Liver (tissue), 9 donors: Measurements from ENCODE around the gene LURAP1L. TPM values are rescaled to one million over a fixed set of nuclear protein-coding genes. Genes with fewer than 3 reads are reported as not detected.

Source experiments
- DNase-seq: peaks from one replicate; pipeline ENCODE4 v3.0.0-alpha.2; 2017; ENCODE audit warnings: low spot score
- H3K27ac ChIP-seq, 2 donors: one replicate each; pipeline ENCODE4 v1.7.0; 2013; ENCODE audit warnings: inconsistent platforms in 2 of 2, low read length in 2 of 2, control low read depth in 1 of 2, low read depth in 1 of 2, mild to moderate bottlenecking in 1 of 2
- H3K27me3 ChIP-seq, 4 donors: one replicate each; pipeline versions ENCODE4 v1.6.1 to v1.7.0; 2013; ENCODE audit warnings: low read length in 3 of 4, inconsistent platforms in 1 of 4, mild to moderate bottlenecking in 1 of 4, moderate library complexity in 1 of 4; ENCODE audit not compliant: control insufficient read depth in 4 of 4, insufficient read depth in 4 of 4
- H3K36me3 ChIP-seq, 4 donors: one replicate each; pipeline versions ENCODE4 v1.6.1 to v1.7.0; 2013; ENCODE audit warnings: low read length in 3 of 4, mild to moderate bottlenecking in 3 of 4, low read depth in 1 of 4, moderate library complexity in 1 of 4; ENCODE audit not compliant: control insufficient read depth in 4 of 4, insufficient read depth in 3 of 4
- H3K4me1 ChIP-seq, 4 donors: one replicate each; pipeline versions ENCODE4 v1.6.1 to v1.7.0; 2013; ENCODE audit warnings: low read length in 3 of 4, mild to moderate bottlenecking in 3 of 4, moderate library complexity in 1 of 4; ENCODE audit not compliant: control insufficient read depth in 4 of 4, insufficient read depth in 4 of 4
- H3K4me3 ChIP-seq, 3 donors: one replicate each; pipeline versions ENCODE4 v1.6.1 to v1.7.0; 2013; ENCODE audit warnings: low read length in 3 of 3, control low read depth in 1 of 3, low read depth in 1 of 3, mild to moderate bottlenecking in 1 of 3
- H3K9ac ChIP-seq, 2 donors: one replicate each; pipeline ENCODE4 v1.7.0; 2013; ENCODE audit warnings: low read length in 2 of 2, mild to moderate bottlenecking in 2 of 2, moderate library complexity in 2 of 2, control low read depth in 1 of 2, low read depth in 1 of 2
- H3K9me3 ChIP-seq, 4 donors: one replicate each; pipeline versions ENCODE4 v1.6.1 to v1.7.0; 2013; ENCODE audit warnings: low read length in 3 of 4; ENCODE audit not compliant: control insufficient read depth in 4 of 4
- CTCF ChIP-seq: fragments of 150-350 bp; IDR thresholded peaks from 2 replicates; pipeline ENCODE4 v1.5.1; 2017; ENCODE audit warnings: improper control_type of control experiment, low read depth, low read length; ENCODE audit not compliant: missing input control
- EGR1 ChIP-seq, 2 donors: IDR thresholded peaks; 2 replicates each; pipeline ENCODE4 v1.6.1; 2016 to 2018; ENCODE audit warnings: antibody characterized with exemption in 2 of 2, low read depth in 2 of 2
- FOXA1 ChIP-seq: IDR thresholded peaks from 2 replicates; pipeline ENCODE4 v1.6.1; 2016; ENCODE audit warnings: antibody characterized with exemption
- FOXA2 ChIP-seq: IDR thresholded peaks from 2 replicates; pipeline ENCODE4 v1.6.1; 2016; ENCODE audit warnings: antibody characterized with exemption
- GABPA ChIP-seq, 2 donors: IDR thresholded peaks in 1 of 2; conservative IDR thresholded peaks in 1 of 2; 2 replicates each; pipeline ENCODE4 v1.6.1; 2016; ENCODE audit warnings: antibody characterized with exemption in 2 of 2, mild to moderate bottlenecking in 1 of 2, moderate library complexity in 1 of 2
- HNF4A ChIP-seq, 2 donors: conservative IDR thresholded peaks; 2 replicates each; pipeline ENCODE4 v1.6.1; 2016; ENCODE audit warnings: antibody characterized with exemption in 2 of 2, mild to moderate bottlenecking in 2 of 2
- HNF4G ChIP-seq: IDR thresholded peaks from 2 replicates; pipeline ENCODE4 v1.6.1; 2016; ENCODE audit warnings: antibody characterized with exemption
- JUND ChIP-seq, 2 donors: IDR thresholded peaks; 2 replicates each; pipeline ENCODE4 v1.6.1; 2016; ENCODE audit warnings: antibody characterized with exemption in 2 of 2
- MAX ChIP-seq: IDR thresholded peaks from 2 replicates; pipeline ENCODE4 v1.6.1; 2016; ENCODE audit warnings: antibody characterized with exemption
- NR2F2 ChIP-seq: IDR thresholded peaks from 2 replicates; pipeline ENCODE4 v1.6.1; 2016; ENCODE audit warnings: antibody characterized with exemption
- RAD21 ChIP-seq, 2 donors: IDR thresholded peaks; 2 replicates each; pipeline ENCODE4 v1.6.1; 2016; ENCODE audit warnings: antibody characterized with exemption in 2 of 2, mild to moderate bottlenecking in 2 of 2
- RXRA ChIP-seq, 2 donors: IDR thresholded peaks; 2 replicates each; pipeline ENCODE4 v1.6.1; 2017 to 2018; ENCODE audit warnings: antibody characterized with exemption in 2 of 2, mild to moderate bottlenecking in 1 of 2
- SP1 ChIP-seq: IDR thresholded peaks from 2 replicates; pipeline ENCODE4 v1.6.1; 2018; ENCODE audit warnings: antibody characterized with exemption, mild to moderate bottlenecking
- TAF1 ChIP-seq: conservative IDR thresholded peaks from 2 replicates; pipeline ENCODE4 v1.6.1; 2016; ENCODE audit warnings: antibody characterized with exemption, mild to moderate bottlenecking
- YY1 ChIP-seq: IDR thresholded peaks from 2 replicates; pipeline ENCODE4 v1.6.1; 2016; ENCODE audit warnings: antibody characterized with exemption, mild to moderate bottlenecking
- ZBTB33 ChIP-seq: IDR thresholded peaks from 2 replicates; pipeline ENCODE4 v1.6.1; 2016; ENCODE audit warnings: antibody characterized with exemption
- WGBS: extraction: QIAGEN DNeasy Blood & Tissue Kit; methylation state at CpG from one replicate; pipeline ENCODE4 v1.1.7; 2013; 5-methylcytosine and 5-hydroxymethylcytosine counted together
- polyA plus RNA-seq, 2 donors: library from polyadenylated mRNA; stranded (reverse) in 1 of 2; unstranded in 1 of 2; fragments of 200-250 nt in 1 of 2; fragments of >200 nt in 1 of 2; fragmentation: Nextera tagmentation in 1 of 2; extraction: Ambion mirVana in 1 of 2; gene quantifications; one replicate each; pipeline versions ENCODE4 v1.2.1 to v1.2.3, GENCODE V29; 2013 to 2015
- total RNA-seq, 2 donors: library from RNA; depleted of rRNA; stranded (reverse); fragments of >200 nt; gene quantifications; one replicate each; pipeline ENCODE4 v1.2.3, GENCODE V29; 2014
- TF ChIP-seq, protein P1 (sequence below): IDR thresholded peaks from 2 replicates; pipeline ENCODE4 v1.6.1; 2016; ENCODE audit warnings: antibody characterized with exemption
- TF ChIP-seq, protein P2 (sequence below): IDR thresholded peaks from 2 replicates; pipeline ENCODE4 v1.6.1; 2016; ENCODE audit warnings: antibody characterized with exemption, mild to moderate bottlenecking
- donor health status: healthy.
- donor health status: healthy.
- donor health status: healthy.
- donor health status: healthy.
- donor health status: healthy.

The LURAP1L gene
- total and polyA plus RNA-seq, 4 donors = 4.2 to 18.6 (median 8.9) TPM

DNA sequence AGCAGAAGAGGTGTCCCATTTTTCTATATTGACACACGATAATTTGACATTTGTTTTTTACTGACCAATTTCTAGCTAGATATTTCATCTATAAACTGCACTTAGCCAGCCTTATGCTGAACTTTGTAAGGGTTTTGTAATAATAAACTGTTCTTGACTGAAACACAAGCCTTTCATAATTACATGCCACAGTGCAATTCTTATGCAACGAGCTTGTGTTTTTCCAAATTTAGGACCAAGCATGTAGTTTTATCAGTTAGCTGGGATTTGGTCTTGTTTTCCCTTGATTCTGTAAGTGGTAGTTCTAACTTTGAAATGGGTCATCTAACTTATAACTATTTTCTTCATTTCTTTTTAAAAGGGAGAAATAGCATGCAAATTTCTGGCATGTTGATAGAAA, 1.3 kb upstream of the LURAP1L start:
- Histone ChIP-seq H3K4me1 (peaks cover 2 to 10% (median 5%) of the 10 kb centered on the region in 4 donors), H3K9me3 (no peaks in the 10 kb centered on the region), H3K36me3 (no peaks in the 10 kb centered on the region), H3K27ac (peak overlapping the region; percentile 55 to 59), H3K4me3 (no peak overlapping the region), H3K27me3 (no peaks in the 10 kb centered on the region), H3K9ac (no peak overlapping the region)
- 30% methylated on average over 2 of the region's 2 CpGs for WGBS
- TF ChIP-seq HNF4G (peak; percentile 40), HNF4A (conservative IDR thresholded peaks at IDR 0.05) (peak; percentile 81 to 82), MAX (peak; percentile 22), YY1 (peak; percentile 38), ZBTB33 (no peak), CTCF (no peak), RAD21 (IDR thresholded peaks at IDR 0.05) (peak; percentile 33 to 54), GABPA (IDR thresholded peaks at IDR 0.05 in 1 of 2, conservative IDR thresholded peaks at IDR 0.05 in 1 of 2) (no peak), JUND (IDR thresholded peaks at IDR 0.05) (peak; percentile 32 to 55), FOXA2 (peak; percentile 50), EGR1 (IDR thresholded peaks at IDR 0.05; ENCODE audit: low read depth in 2 of 2) (peak in 1 of 2 donors; percentile 36), RXRA (IDR thresholded peaks at IDR 0.05) (peak; percentile 73 to 76), TAF1 (no peak), FOXA1 (no peak), NR2F2 (no peak), SP1 (peak; percentile 77)
- TF ChIP-seq, protein P1, sequence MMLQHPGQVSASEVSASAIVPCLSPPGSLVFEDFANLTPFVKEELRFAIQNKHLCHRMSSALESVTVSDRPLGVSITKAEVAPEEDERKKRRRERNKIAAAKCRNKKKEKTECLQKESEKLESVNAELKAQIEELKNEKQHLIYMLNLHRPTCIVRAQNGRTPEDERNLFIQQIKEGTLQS = peak; percentile 55
- TF ChIP-seq, protein P2, sequence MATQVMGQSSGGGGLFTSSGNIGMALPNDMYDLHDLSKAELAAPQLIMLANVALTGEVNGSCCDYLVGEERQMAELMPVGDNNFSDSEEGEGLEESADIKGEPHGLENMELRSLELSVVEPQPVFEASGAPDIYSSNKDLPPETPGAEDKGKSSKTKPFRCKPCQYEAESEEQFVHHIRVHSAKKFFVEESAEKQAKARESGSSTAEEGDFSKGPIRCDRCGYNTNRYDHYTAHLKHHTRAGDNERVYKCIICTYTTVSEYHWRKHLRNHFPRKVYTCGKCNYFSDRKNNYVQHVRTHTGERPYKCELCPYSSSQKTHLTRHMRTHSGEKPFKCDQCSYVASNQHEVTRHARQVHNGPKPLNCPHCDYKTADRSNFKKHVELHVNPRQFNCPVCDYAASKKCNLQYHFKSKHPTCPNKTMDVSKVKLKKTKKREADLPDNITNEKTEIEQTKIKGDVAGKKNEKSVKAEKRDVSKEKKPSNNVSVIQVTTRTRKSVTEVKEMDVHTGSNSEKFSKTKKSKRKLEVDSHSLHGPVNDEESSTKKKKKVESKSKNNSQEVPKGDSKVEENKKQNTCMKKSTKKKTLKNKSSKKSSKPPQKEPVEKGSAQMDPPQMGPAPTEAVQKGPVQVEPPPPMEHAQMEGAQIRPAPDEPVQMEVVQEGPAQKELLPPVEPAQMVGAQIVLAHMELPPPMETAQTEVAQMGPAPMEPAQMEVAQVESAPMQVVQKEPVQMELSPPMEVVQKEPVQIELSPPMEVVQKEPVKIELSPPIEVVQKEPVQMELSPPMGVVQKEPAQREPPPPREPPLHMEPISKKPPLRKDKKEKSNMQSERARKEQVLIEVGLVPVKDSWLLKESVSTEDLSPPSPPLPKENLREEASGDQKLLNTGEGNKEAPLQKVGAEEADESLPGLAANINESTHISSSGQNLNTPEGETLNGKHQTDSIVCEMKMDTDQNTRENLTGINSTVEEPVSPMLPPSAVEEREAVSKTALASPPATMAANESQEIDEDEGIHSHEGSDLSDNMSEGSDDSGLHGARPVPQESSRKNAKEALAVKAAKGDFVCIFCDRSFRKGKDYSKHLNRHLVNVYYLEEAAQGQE = peak; percentile 47
- no peak for DNase-seq
